ENCODE results near the gene DDX25. TPM values are rescaled to one million over a fixed set of nuclear protein-coding genes. Genes with fewer than 3 reads are reported as not detected.

Gene DDX25
- total and polyA plus RNA-seq, 2 of the 8 experiments (the other 6 are each of a cell fraction or from before 2014, with no cell fraction given) = 17.6 to 17.9 TPM

GRCh38 chr11:125945011-125945796 is 40.9 kb downstream of the DDX25 start:
- Histone ChIP-seq H2BK5ac (ENCODE audit: low read depth, low read length) (no peak overlapping the region), H3K79me1 (ENCODE audit: low read depth, low read length) (no peaks in the 10 kb centered on the region), H4K5ac (ENCODE audit: insufficient read length, low read depth, low read length) (no peak overlapping the region), H3K4me1 (replicated peaks in 1 of 4; ENCODE audit: control insufficient read depth in 3 of 4, insufficient read depth in 4 of 4, low read length in 3 of 4) (peaks cover 7 to 11% (median 9%) of the 10 kb centered on the region in 4 experiments), H3K79me2 (ENCODE audit: control insufficient read depth in 1 of 2, insufficient read depth in 2 of 2, low read length in 2 of 2) (no peaks in the 10 kb centered on the region), H4K91ac (replicated peaks; ENCODE audit: insufficient read length, low read length) (no peak overlapping the region), H2BK12ac (ENCODE audit: low read depth, low read length) (no peak overlapping the region), H2BK120ac (replicated peaks; ENCODE audit: low read depth, low read length) (no peak overlapping the region), H3K27ac (ENCODE audit: low read depth, low read length) (no peak overlapping the region), H3K9me3 (ENCODE audit: insufficient read depth in 2 of 2, low read depth in 1 of 2, low read length in 1 of 2) (no peaks in the 10 kb centered on the region), H2AFZ (ENCODE audit: low read length) (no peak overlapping the region), H3K18ac (ENCODE audit: extremely low read depth, low read length) (no peak overlapping the region), H3K4ac (replicated peaks; ENCODE audit: insufficient read length, low read depth, low read length) (no peak overlapping the region), H3K27me3 (replicated peaks in 1 of 4; ENCODE audit: control insufficient read depth in 3 of 4, extremely low read depth in 1 of 4, insufficient read depth in 3 of 4, low read length in 3 of 4) (no peaks in the 10 kb centered on the region), H3K9ac (replicated peaks in 1 of 4; ENCODE audit: extremely low read depth in 1 of 4, low read depth in 3 of 4, low read length in 3 of 4) (no peak overlapping the region), H4K8ac (ENCODE audit: extremely low read depth, insufficient read depth, low read length) (peak overlapping the region; percentile 3; the same call in 1 of the 2 replicates), H4K20me1 (replicated peaks in 1 of 2; ENCODE audit: control insufficient read depth in 1 of 2, insufficient read depth in 2 of 2, low read length in 2 of 2) (no peaks in the 10 kb centered on the region), H3K4me2 (ENCODE audit: insufficient read depth in 1 of 2, low read depth in 2 of 2, low read length in 2 of 2) (no peak overlapping the region), H2BK15ac (ENCODE audit: low read length) (no peak overlapping the region), H3K4me3 (ENCODE audit: extremely low read depth in 1 of 4, insufficient read depth in 2 of 4, low read depth in 3 of 4, low read length in 4 of 4) (no peak overlapping the region), H3K23me2 (ENCODE audit: low read depth, low read length) (no peaks in the 10 kb centered on the region), H3K56ac (replicated peaks; ENCODE audit: insufficient read length, low read depth, low read length) (no peak overlapping the region), H2BK20ac (ENCODE audit: low read length) (no peak overlapping the region), H3K14ac (ENCODE audit: insufficient read length) (no peak overlapping the region), H3K23ac (ENCODE audit: insufficient read length) (no peak overlapping the region), H3K36me3 (ENCODE audit: control insufficient read depth in 2 of 4, insufficient read depth in 4 of 4, low read length in 3 of 4) (no peaks in the 10 kb centered on the region), H2AK5ac (ENCODE audit: low read depth, low read length) (no peak overlapping the region)
- DNase-seq (ENCODE audit: low read depth in 1 of 2, low spot score in 2 of 2) (no peak), FAIRE-seq (no peak)
- ChIA-PET POLR2A (ENCODE audit: partially characterized antibody) (no interaction called here), CTCF (ENCODE audit: partially characterized antibody) (interaction anchor here (0.8 to 8.2 kb wide), 10 partner anchors 8 to 248 kb away, joined by 3 to 76 read pairs (median 15); partner anchors contain the start of gene CDON)
- TF ChIP-seq HDAC2 (IDR thresholded peaks at IDR 0.05; ENCODE audit: borderline replicate concordance in 1 of 2, low read depth in 2 of 2, low read length in 2 of 2) = no peak
- no peak for TF ChIP-seq E2F6 (IDR thresholded peaks at IDR 0.05)
- TF ChIP-seq POLR2A (IDR thresholded peaks at IDR 0.05; ENCODE audit: control extremely low read depth in 1 of 2, low read depth in 2 of 2, low read length in 2 of 2) = no peak
- no peak for TF ChIP-seq EZH2 (IDR thresholded peaks at IDR 0.05; ENCODE audit: low read depth, low read length, severe bottlenecking)
- WGBS, 2 experiments (ENCODE audit: extremely low coverage in 1 of 2, insufficient coverage in 1 of 2, insufficient read length in 1 of 2, insufficient replicate concordance in 2 of 2, low coverage in 1 of 2, low lambda C conversion rate in 2 of 2, missing lambda C conversion rate in 1 of 2) = 79% methylated on average over 15 of the region's 15 CpGs; no CpG with 5 or more reads in 1 of the 2 experiments
